ENCODE results near the gene SLC25A13.
"Not testable (repeated sequence)": the region's sequence is repeated elsewhere in the genome, so short reads cannot be mapped to it uniquely, and the experiment has no call there.

Gene SLC25A13

DNA sequence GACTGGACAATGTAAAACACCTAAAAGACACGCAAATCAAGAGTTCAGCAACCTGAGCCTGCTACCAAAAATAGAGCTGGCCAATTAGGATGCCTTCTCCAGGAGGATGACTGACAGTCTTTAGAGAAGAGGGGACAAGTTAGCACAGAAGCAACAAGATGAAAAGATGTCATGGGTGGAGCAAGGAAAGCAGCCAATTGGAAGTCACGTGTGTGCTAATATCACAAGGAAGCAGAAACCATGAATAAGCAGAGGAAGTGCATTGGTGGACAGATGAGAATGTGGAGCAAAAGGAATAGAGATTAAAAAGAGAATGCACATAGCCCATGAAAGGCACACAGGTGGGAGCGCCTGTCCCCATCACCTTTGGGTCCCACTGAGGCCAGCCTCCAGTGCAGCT is 148.1 kb downstream of the SLC25A13 start:
- in situ Hi-C loops (cut with MboI; ENCODE audit: low sequenced_read_pairs), result no loop called here

DNA sequence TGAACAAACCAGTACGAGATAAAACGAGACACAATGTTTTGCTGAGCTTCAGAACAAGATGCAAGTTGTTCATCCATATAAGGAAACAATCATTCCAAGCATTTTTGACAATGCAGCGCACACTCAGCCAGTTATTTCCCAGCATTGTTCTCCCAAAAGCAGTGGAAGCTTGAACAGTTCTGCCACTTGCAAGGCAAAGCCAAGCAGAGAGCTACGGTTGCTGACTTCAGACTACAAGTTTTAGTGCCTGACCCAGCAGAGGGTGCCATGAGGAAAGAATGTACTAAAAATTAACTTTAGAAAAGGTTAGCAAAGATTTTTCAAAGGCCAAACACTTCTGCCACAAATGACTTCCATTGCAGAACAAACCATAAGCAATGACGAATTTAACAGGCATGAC is 152.5 kb downstream of the SLC25A13 start:
- in situ Hi-C loops (cut with MboI; ENCODE audit: low sequenced_read_pairs), result no loop called here

DNA sequence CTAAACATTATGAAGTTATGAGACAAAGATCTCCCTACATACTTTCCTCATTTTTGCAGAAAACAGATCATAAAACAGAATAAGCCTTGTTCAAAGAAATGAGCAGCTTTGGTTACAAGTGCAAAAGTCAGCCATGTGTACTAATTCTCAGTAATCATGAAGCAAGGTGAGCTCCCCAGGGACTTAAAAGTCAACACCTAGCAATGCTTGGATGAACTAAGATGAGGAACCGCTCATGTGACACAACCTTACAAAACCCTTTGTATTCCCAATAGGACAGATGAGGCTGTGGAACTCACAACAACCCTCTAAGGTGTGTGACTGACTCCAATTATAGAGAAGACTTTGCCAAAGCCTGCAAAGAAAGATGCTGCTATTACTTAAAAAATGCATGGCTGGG is 154.5 kb downstream of the SLC25A13 start:
- in situ Hi-C loops (cut with MboI; ENCODE audit: low sequenced_read_pairs), result no loop called here

DNA sequence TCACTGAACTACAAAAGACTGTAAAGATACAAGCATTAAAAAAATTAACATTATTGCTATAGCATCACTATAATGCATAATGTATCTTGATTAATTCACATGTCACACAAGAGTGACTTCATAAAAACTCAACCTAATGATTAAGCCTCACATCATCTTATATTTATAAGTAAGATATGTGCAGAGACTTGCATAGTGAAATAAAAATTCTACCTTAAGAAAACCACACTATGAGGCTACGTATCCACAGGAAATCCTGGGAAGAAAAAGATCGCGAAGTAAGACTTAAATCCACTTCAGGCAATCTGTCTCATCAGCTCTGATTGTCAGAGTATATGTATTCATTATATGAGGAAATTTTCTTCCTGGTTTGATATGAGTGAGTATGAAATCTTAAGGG is 160.0 kb downstream of the SLC25A13 start:
- in situ Hi-C loops (cut with MboI; ENCODE audit: low sequenced_read_pairs), result no loop called here

GRCh38 chr7:96157856-96158255 is 164.0 kb downstream of the SLC25A13 start:
- in situ Hi-C loops (cut with MboI; ENCODE audit: low sequenced_read_pairs), result no loop called here

GRCh38 chr7:96154506-96154905 is 167.4 kb downstream of the SLC25A13 start:
- in situ Hi-C loops (cut with MboI; ENCODE audit: low sequenced_read_pairs), result not testable (repeated sequence)

DNA sequence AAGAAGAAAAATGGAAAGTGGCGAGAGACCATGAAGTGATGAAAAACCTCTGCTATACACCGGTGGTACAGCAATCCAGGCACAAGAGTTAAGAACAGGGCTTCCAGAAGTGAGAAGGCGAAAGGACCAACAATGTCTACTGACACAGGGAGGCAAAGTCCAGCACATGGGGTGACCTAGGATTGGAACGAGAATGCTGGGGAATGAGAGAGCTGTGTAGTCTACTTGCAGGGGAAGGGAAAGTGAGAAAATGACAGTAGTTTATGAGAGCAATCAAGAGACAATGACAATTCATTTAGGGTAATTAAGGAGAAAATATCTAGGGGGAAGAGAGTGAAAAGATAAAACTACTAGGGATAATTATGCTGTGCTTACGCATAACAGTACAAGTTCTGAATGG is 169.2 kb downstream of the SLC25A13 start:
- in situ Hi-C loops (cut with MboI; ENCODE audit: low sequenced_read_pairs), result no loop called here

DNA sequence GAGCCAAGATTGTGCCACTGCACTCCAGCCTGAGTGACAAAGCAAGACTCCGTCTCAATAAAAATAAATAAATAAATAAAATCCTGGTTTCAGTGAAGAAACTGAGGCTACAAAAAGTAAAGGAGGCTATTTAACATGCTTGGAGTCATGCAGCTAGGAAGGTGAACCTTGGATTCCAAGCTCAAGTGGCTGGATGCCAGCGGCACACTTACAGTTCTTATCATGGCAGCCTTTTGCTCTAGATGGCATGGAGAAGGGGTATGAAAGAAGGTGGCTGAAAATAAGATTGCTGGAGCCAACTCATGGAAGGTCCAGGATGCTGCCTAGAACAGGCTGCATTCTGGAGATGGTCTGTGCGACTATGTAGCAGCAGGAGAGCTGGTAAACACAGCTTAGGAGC is 170.0 kb downstream of the SLC25A13 start:
- in situ Hi-C loops (cut with MboI; ENCODE audit: low sequenced_read_pairs), result no loop called here

GRCh38 chr7:96144260-96144526 is 177.7 kb downstream of the SLC25A13 start:
- in situ Hi-C loops (cut with MboI; ENCODE audit: low sequenced_read_pairs), result no loop called here

DNA sequence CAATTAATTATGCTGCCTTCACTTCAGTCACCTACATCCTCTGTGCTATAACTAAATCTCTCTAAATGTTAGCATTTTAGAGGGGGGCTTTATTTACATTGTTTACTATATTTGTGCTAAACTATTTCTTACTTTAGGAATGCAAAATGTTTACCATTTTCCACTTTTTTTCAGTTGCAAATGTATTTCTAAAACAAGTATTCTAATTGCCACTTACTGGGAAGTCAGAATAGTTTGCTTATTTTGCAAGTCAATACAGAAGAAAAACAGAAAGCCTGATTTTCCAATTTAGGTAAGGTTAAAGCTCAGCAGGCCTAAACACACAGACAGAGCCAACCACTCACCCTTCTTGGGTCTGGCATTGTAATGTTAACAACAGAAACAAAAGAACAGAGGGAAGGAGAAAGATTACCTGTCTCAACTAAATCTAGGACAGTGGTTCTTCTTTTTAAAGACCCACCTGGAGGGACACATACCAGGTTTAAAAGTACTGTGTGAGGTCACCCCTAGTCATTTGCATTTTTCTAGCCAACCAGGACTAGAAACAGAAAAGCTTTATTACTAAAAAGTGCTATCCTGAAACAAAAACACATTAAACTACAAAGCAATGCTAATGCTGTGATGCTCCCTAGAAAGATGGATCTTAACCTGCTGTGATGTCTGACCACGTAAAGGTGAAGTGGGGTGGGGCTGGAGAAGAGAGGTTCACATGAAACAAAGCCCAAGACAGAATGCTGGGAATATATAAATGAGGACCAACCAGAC is 178.2 kb downstream of the SLC25A13 start:
- in situ Hi-C loops (cut with MboI; ENCODE audit: low sequenced_read_pairs), result no loop called here

DNA sequence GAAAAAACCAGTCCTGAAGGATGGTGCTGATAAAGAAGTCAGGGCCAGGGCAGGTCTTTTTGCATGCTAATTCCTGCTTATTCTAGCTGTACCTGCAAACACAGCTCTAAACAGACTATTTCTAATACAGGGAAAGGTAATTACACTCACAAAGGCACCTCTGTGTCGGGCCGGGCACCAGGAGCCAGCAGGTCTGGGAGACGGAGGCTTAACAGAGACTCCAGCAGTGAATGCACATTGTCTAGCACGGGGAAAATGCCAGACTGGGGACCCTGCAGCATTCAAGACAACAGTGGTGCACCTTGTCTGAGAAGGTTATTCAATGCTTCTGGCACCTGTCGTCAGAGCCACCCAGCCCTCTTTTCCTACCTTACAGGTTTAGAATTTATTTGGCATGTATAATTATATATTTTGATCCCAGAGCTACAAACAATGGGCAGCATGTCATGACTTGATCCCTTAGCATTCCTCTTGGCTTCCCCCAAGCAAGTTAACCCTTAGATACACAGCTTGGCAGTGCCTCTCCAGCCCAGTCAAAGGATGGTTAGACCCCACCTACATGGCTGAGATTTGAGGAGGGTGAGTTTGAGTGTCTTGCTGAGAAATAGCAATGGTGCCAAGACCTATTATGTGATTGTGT is 185.2 kb downstream of the SLC25A13 start:
- in situ Hi-C loops (cut with MboI; ENCODE audit: low sequenced_read_pairs), result no loop called here

DNA sequence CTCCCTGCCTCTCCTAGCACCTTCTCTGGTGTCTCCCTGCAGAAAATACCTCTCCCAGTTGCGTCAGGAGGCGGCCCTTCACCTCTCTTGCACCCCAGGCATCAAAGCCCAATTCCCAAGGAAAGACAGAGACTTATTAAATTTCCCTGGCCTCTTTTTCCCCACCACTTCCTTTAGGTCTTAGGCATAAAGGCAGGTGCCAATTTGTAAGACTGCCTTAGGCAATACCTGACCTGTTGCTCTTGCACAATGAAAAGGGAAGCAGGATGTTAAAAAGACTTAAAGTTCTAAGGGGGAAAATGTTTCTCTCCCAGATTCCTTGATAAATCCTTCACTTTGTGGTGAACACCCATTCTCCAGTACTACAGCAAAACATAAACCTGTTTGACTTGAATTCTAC is 186.7 kb downstream of the SLC25A13 start:
- in situ Hi-C loops (cut with MboI; ENCODE audit: low sequenced_read_pairs), result no loop called here

- in situ Hi-C loops (cut with MboI; ENCODE audit: low sequenced_read_pairs), result no loop called here
Observed at GRCh38 chr7:96131525-96131924, 190.4 kb downstream of the SLC25A13 start.

- in situ Hi-C loops (cut with MboI; ENCODE audit: low sequenced_read_pairs), result no loop called here
Observed at GRCh38 chr7:96127746-96128145, 194.2 kb downstream of the SLC25A13 start.

- in situ Hi-C loops (cut with MboI; ENCODE audit: low sequenced_read_pairs), result no loop called here
Observed at GRCh38 chr7:96126382-96126781, 195.5 kb downstream of the SLC25A13 start.

DNA sequence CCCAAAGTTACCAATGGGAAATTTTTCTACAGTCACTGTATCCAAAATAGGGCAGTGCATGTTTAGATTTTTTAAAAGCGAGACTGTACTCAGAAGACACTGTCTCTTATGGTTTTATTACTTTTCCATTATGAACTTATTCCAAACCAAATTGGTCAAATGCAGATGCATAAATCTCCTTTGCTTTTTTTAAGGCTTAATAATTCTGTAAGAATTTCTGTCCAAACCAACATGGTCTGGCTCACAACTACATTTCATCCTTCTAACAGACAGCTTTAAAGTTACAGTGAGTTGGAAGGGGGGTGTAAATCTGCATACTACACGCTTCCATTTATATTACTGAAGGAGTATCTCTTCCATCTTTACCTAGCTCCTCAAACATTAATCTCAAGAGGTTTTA is 199.2 kb downstream of the SLC25A13 start:
- in situ Hi-C loops (cut with MboI; ENCODE audit: low sequenced_read_pairs), result no loop called here

- in situ Hi-C loops (cut with MboI; ENCODE audit: low sequenced_read_pairs), result no loop called here
Observed at GRCh38 chr7:96121752-96122151, 200.1 kb downstream of the SLC25A13 start.

DNA sequence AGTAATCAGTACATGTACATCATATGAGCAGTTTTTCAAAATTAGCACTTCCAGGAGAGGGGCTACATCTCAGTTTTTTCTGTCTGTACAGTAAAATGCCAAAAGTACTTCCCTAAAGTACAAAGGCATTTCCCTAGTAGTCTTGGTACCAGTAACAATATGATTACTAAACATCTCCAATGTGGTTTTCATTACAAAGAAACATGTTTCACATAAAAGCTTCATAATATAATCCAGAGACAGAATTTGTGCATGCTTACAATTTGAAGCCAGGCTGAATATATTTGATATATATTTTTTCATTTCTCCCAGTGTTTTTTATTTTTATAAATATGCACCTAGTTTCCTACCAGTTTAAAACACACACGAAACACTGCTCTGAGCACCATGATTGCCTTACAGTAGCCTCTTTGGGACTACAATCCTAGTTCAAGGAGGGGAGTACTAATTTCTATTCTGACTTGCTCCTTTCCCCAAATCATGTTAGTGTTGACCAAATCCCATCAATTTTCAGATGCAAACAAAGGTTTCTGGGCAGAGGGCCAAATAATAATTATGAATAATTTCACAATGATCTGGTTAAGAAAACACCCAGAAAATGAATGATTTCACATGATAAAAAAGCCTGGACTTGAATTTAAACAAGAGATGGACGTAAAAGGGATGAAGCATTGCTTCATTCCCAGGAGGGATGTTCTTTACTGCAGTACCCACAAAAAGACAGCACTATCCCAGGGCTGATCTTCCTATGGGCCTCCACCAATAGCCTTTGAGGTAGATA is 201.3 kb downstream of the SLC25A13 start:
- in situ Hi-C loops (cut with MboI; ENCODE audit: low sequenced_read_pairs), result no loop called here

DNA sequence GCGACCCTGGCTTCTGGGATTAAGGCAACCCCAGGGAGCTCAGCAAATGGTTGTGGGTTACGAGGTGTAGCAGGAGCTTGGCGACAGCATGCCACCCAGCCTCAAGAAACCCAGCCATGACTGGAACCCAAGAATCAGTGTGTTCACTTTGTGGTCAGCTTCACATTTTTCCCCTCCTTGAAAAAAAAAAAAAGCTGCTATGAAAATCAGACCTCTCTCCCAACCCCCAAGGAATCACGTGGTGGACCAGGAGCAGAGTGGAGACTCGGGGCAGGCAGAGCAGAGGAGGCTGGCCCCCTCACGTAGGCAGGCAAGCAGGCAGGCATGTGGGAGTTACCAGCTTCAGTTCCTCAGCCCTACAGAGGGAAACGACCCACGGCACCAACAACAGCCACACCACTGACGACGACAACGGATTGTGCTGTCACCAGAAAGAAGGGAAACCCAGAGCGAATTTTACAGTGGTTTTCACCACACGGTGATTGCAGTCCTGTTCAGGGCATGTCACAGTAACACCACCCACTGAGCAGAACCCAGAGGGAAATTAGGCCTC is 203.4 kb downstream of the SLC25A13 start:
- in situ Hi-C loops (cut with MboI; ENCODE audit: low sequenced_read_pairs), result no loop called here

- in situ Hi-C loops (cut with MboI; ENCODE audit: low sequenced_read_pairs), result no loop called here
Observed at GRCh38 chr7:96116173-96116572, 205.7 kb downstream of the SLC25A13 start.

DNA sequence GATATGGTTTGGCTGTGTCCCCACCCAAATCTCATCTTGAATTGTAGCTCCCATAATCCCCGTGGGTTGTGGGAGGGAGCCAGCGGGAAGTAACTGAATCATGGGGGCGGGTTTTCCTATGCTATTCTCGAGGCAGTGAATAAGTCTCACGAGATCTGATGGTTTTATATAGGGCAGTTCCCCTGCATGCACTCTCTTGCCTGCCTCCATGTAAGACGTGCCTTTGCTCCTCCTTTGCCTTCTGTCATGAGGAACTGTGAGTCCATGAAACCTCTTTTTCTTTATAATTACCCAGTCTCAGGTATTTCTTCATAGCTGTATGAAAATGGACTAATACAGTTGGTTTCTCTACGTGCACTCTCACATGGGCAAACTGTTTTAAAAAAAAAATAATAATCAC is 207.7 kb downstream of the SLC25A13 start:
- in situ Hi-C loops (cut with MboI; ENCODE audit: low sequenced_read_pairs), result no loop called here

GRCh38 chr7:96111405-96111804 is 210.5 kb downstream of the SLC25A13 start:
- in situ Hi-C loops (cut with MboI; ENCODE audit: low sequenced_read_pairs), result no loop called here

All from HL-60/S4 (cell line).